ENCODE results near the gene KIF25. TPM values are rescaled to one million over a fixed set of nuclear protein-coding genes. Genes with fewer than 3 reads are reported as not detected.

The KIF25 gene
- total and polyA plus RNA-seq, 9 donors: 0.32 to 1.2 (median 0.74) TPM; not detected in 4

- Histone ChIP-seq H3K4me1 (ENCODE audit: insufficient read depth) (no peaks in the 10 kb centered on the region), H3K27me3 (no peaks in the 10 kb centered on the region), H3K27ac (no peak overlapping the region), H3K4me3 (no peak overlapping the region), H3K9me3 (no peaks in the 10 kb centered on the region), H3K36me3 (no peaks in the 10 kb centered on the region)
- intact Hi-C loops (cut with DNase I): no loop called here
- no peak for TF ChIP-seq EP300 (IDR thresholded peaks at IDR 0.05)
- TF ChIP-seq POLR2A (IDR thresholded peaks at IDR 0.05): no peak
- no peak for TF ChIP-seq CTCF (IDR thresholded peaks at IDR 0.05)
- 61 to 68% (median 64%) methylated on average over 3 of the region's 3 CpGs for WGBS, 3 donors
- DNase-seq: no peak
Measured at GRCh38 chr6:167980911-167981580, 16.4 kb upstream of the KIF25 start.

- Histone ChIP-seq H3K27ac (no peak overlapping the region), H3K36me3 (no peaks in the 10 kb centered on the region), H3K4me1 (ENCODE audit: insufficient read depth) (no peaks in the 10 kb centered on the region), H3K27me3 (no peaks in the 10 kb centered on the region), H3K9me3 (no peaks in the 10 kb centered on the region), H3K4me3 (no peak overlapping the region)
- intact Hi-C loops (cut with DNase I): no loop called here
- DNase-seq: no peak
- 74 to 84% (median 78%) methylated on average over 7 of the region's 7 CpGs for WGBS, 3 donors
- TF ChIP-seq CTCF (IDR thresholded peaks at IDR 0.05): no peak
- TF ChIP-seq EP300 (IDR thresholded peaks at IDR 0.05): no peak
- no peak for TF ChIP-seq POLR2A (IDR thresholded peaks at IDR 0.05)
Measured at GRCh38 chr6:167981916-167982462, 15.5 kb upstream of the KIF25 start.

DNA sequence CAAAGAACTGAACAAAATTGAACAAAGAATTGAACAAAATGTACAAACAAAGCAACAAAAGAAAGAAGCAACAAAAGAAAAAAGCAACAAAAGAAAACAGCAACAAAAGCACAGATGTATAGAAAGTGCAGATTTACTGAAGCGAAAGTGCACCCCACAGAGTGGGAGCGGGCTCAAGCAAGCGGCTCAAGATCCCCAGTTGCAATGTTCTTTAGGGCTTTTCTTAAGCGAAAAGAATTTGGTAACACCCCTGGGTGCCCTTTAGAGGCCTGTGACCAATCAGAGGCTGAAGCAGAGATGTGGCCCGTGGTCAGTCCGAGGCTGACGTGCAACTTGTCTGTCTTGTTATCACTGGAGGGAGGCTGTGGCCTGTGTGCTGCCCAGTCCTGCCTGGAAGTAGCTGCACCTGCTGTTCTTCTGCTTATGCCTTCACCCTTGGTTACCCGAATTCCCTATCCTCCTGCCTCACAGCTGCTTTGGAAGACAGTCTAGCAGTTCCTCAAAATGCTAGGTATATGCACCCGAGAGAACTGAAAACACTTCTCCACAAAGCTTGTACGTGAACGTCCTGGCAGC, 13.2 kb upstream of the KIF25 start:
- DNase-seq: no peak
- no peaks in the 10 kb centered on the region for H3K36me3 ChIP-seq
- H3K4me3 ChIP-seq: no peak overlapping the region
- intact Hi-C loops (cut with DNase I): no loop called here
- WGBS, 3 donors: 91 to 93% (median 92%) methylated on average over 11 of the region's 11 CpGs
- H3K27me3 ChIP-seq: no peaks in the 10 kb centered on the region
- H3K27ac ChIP-seq: no peak overlapping the region
- no peaks in the 10 kb centered on the region for H3K9me3 ChIP-seq
- no peaks in the 10 kb centered on the region for H3K4me1 ChIP-seq (ENCODE audit: insufficient read depth)
- no peak for TF ChIP-seq CTCF (IDR thresholded peaks at IDR 0.05)
- TF ChIP-seq POLR2A (IDR thresholded peaks at IDR 0.05): no peak
- TF ChIP-seq EP300 (IDR thresholded peaks at IDR 0.05): no peak

DNA sequence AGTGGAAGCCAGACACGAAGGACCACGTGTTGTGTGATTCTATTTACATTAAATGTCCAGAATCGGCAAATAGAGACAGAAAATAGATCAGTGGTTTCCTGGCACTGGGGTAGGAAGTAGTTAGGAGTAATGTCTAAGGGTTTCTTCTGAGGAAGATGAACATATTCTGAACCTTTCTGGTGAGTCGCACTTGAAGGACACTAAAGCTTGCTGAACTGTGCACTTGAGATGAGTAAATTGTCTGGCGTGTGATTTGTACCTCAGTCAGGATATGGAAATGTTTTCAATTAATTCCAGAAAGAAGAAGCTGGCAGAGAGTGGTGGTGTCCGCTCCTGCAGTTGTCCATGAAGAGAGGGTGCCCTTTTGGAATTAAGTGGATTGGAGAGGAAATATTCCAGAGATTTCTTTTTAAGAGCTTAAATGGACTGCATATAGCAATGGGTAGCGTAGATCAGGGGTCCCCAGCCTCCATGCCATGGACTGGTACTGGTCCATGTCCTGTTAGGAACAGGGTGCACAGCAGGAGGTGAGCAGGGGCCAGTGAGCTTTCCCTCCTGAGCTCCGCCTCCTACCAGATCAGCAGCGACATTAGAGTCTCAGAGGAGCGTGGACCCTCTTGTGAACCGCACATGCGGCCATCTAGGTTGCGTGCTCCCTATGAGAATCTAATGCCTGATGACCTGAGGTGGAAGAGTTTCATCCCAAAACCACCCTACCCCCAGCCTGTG, 12.4 kb upstream of the KIF25 start:
- no peaks in the 10 kb centered on the region for H3K4me1 ChIP-seq (ENCODE audit: insufficient read depth)
- no peak for DNase-seq
- intact Hi-C loops (cut with DNase I): no loop called here
- no peaks in the 10 kb centered on the region for H3K9me3 ChIP-seq
- no peak for TF ChIP-seq POLR2A (IDR thresholded peaks at IDR 0.05)
- no peak for TF ChIP-seq CTCF (IDR thresholded peaks at IDR 0.05)
- no peak for TF ChIP-seq EP300 (IDR thresholded peaks at IDR 0.05)
- no peaks in the 10 kb centered on the region for H3K27me3 ChIP-seq
- no peak overlapping the region for H3K4me3 ChIP-seq
- no peak overlapping the region for H3K27ac ChIP-seq
- WGBS, 3 donors: 88 to 96% (median 95%) methylated on average over 13 of the region's 13 CpGs
- no peaks in the 10 kb centered on the region for H3K36me3 ChIP-seq

All from ovary (tissue), 9 donors.